Stimulated activated CD8-positive, alpha-beta memory T cell treated with anti-CD3 and anti-CD28 coated beads, Interleukin-15, amount 100 ng/mL, for 24 hours (primary cell): ENCODE data around the gene TIMM23B.
"Not testable (repeated sequence)": the region's sequence is repeated elsewhere in the genome, so short reads cannot be mapped to it uniquely, and the experiment has no call there.

Experiments used
- DNase-seq: peaks from one replicate; pipeline ENCODE4 v3.0.0-alpha.2; 2020; ENCODE audit warnings: low read depth

TIMM23B gene, protein sequence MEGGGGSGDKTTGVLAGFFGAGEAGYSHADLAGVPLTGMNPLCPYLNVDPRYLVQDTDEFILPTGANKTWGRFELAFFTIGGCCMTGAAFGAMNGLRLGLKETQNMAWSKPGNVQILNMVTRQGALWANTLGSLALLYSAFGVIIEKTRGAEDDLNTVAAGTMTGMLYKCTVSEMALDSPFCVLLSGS

DNA sequence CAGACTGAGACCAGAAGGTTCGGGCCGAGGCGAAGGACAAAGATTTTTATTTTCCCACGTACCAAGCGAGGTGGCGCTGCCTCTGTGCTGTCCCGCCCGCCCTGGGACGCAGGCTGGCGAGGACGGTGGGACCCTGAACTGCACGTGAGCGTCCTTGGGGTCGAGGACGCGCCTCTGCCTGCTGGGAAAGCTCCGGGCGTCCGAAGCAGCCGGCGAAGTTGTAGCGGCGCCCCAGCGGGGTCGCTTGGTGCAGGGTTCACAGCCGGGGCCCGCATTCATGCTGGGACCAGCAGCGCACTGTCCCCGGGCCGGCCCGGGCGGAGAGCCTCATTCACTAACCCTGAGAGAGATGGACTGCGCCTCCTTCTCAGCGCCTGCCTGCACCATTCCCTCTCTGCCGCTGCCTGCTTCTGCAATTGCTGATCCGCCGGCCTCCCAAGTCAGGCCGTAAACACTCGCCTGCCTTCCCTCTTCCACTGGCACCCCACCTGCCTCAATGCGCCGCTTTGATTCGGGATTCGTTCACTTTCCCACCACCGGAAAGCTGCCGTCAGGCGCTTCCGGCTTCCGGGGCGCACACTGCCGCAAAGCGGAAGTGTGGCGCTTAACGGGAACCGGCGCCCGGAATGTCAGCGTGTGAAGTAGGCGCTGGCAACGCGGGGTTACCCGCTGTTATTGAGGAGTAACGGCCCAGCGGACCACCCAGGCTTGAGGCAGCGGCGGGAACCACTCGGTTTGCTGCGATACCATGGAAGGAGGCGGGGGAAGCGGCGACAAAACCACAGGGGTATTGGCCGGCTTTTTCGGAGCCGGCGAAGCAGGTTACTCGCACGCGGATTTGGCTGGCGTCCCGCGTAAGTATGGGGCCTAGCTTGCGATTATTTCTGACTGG lies at the start of gene TIMM23B, which contains the start of gene PARG:
TSS of gene TIMM23B (plus strand) at position 607 of the 892 bp plus-strand sequence. CDS start at position 749, 142 bp downstream.
TSS of gene PARG (minus strand) at position 581 of the 892 bp plus-strand sequence. CDS start at position 279, 302 bp downstream.
- DNase-seq = peak; percentile 60

GRCh38 chr10:49899999-49900398 lies 41.9 kb upstream of the TIMM23B start:
- DNase-seq = not testable (repeated sequence)

DNA sequence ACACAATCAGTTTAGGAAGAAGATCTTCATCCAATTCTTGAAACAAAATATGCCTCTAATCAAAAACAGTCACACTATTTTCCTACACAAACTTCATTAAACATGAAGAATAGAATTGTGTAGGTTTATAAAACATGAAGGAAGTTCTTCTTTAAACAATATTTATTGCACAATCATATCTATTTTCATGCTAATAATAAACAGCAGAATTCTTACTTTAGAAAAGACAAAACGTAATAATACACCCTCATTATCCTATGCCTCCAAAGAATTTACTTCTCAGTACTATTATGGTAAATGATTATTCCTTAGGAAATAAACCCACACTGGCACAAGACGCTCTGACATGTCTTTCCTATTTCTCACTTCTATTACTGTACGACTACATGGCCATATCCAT lies 41.4 kb upstream of the TIMM23B start:
- not testable (repeated sequence) for DNase-seq

DNA sequence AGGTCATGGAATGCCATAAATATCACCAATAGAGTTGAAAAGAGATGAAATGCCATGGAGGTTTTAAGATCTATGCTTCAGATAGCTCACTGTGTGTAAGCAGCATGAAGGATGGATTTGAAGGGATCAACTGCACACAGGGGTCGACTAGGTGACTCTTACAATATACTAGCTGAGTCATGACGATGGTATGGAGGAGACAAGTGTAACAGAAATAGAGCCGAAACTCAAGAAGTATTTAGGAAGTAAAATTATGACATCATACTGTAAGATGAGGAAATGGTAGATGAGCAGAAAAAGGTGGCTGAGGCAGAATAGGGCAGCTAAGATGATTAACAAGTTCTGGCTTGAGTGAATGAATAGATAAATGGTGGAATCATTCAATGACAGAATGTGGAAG lies 38.0 kb upstream of the TIMM23B start:
- DNase-seq = not testable (repeated sequence)

DNA sequence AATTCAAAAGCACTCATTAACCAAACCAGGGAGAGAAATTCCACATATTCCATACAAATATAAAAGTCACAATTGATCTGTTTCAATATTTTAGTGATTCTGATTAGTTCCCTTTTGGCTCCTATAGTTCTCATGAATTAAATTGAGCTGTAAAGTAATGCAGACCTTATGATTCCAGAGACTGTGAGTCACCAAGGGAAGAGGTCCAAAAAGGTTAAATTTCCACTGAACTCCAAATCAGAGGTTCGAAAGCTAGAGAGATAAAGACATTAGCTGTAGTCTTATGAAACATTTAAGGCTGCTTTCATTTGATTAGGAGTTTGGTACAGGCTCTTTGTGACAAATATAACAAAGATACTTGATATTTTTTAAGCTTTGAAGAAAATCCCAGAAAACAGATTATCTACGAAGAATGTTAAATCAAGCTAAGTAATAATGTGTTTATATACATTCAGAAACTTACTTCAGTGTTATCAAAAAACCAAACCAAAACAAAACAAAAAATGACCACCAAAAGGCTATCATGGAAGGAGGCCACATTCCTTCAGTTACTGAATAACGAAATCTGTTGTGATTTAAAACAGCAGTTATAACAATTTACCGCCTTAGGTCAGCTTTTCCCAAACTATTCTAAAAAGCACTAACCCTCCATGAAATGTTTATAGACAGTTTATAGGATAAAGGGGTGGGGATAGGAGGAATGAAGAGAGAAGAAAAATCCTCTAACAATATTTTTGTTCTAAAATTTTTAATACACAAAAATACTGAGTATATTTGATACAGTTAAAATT lies 33.4 kb upstream of the TIMM23B start:
- not testable (repeated sequence) for DNase-seq

DNA sequence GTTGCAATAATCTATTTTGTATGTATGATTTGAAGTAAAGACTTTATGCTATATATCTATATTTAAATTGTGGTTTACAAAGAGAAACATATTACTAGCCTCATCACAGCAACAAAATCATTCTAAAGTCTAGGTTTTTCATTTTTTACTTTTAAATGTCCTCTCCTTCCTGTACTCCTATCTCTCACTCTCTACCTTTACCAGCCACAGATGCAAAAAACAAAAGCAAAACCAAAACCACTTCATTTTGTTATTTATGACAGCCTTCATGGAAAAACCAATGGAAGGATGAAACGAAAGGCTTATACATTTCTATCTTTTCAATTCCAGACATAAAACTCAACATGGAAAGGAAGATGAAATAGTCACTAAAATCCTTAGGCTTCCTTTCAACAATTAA lies 31.6 kb upstream of the TIMM23B start:
- DNase-seq = not testable (repeated sequence)

DNA sequence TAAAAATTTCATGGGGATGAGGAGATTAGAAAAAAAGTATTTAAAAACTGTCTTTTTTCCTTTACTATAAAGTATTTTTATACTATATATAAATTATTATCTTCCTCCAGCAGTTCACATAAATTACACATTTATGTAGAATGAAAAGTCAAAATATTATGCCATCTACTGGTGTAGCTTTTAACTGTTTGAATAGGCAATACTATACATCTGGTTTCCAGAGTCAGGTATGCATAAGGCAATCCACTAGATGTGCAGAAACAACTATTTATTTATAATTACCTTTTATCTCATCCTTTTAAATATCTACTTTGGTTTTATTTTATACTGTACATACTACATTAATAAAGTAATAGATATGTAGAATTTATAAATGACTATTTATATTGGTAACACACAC lies 25.4 kb upstream of the TIMM23B start:
- DNase-seq = not testable (repeated sequence)

DNA sequence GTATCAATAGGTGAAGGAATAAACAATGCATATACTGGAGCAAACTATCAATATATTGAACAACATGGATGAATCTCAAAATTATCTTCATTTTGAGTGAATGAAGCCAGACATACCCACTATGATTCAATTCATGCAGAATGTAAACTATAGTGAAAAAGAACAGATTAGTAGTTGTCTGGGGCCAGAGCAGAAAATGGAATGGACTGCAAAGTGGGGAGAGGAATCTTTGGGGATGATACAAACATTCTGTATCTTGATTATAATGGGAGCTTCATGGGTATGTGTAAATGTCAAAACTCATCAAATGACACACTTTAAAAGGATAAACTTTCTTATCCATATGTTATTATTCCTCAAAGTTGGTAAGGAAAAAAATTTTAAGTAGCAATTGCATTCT lies 23.9 kb upstream of the TIMM23B start:
- DNase-seq = not testable (repeated sequence)

DNA sequence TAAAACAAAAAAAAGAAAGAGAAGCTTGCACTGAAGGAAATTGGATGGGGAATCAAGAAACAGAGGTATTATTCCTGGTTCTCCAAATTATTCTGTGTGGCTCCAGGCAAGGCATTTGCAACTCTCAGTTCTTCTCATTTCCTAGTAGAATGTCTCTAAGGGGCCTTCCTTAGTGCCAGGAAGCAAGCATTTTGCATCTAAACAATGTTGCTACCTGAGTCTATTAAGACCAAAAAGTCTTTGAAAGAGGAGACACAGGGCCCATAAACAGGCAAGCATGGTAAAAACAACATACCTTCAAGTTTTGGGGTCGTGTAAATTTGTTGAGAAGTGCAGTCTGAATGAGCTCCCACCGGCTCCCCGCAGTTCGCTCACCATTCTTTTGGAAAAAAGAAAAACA lies 19.8 kb upstream of the TIMM23B start:
- DNase-seq = not testable (repeated sequence)

DNA sequence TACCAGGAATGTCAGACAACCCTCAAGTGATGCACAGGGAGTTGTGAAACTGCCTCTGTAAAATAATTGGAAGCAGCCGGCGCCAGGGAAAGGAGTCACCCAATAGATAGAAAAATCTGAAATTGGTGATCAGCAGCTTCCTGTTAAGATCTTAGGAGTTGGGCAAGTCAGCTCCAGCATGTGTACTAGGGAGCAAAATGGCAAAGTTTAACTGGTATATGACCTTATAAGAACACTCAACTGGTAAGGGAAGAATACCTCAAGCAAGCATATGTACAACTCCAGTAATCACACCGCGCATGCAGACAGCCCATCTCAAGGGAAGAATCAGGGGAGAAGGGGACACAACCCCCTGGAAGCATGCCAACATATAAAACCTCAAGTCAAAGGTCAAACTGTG lies 18.3 kb upstream of the TIMM23B start:
- DNase-seq = not testable (repeated sequence)

DNA sequence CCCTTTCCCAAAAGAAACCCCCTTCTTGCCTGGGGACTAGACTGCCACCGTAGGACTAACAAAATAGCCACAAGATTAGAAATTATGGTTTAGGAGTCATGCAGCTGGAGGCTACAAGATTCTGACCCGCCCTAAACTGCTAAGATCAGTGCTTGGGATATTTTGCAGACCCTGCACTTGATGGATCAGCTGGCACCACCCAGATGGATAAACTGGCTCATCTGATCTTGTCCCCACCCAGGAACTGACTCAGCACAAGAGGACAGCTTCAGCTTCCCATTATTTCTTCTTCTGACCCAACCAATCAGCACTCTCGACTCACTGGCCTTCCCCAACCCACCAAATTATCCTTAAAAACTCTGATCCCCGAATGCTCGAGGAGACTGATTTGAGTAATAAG lies 10.6 kb upstream of the TIMM23B start:
- not testable (repeated sequence) for DNase-seq

DNA sequence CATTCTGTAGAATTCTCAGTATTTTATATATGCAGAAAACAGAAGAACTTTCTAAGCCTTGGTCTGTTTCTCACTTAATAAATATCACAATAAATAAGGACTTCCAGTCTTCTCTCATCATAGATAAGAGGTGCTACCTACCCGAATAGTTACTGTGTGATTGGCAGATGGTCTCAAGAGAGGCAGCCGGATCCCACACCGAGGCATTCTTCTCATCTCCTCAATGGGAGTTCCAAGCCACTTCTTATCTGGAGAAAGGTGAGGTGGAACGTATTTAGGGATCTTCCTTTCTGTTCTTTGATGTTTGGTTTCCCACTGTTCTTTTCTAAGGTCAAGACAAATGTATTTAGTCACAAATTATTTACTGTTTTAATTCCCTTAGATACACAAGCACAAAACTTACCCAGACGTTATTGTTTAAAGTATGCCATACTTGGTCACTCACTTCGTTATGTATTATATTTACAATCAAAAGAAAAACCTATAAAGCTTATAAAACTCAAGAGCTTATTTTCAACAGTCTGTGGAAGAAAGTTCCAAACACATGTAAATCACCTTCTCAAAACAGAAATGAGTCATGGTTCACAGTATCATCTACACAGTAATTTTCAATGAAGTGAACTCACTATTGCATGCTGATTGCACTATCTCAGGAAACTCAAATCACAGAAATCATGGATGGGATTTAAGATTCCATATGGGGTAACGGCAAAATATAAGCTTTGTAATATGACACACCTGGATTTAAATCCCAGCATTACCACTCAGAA lies 9.7 kb upstream of the TIMM23B start:
- DNase-seq = not testable (repeated sequence)

DNA sequence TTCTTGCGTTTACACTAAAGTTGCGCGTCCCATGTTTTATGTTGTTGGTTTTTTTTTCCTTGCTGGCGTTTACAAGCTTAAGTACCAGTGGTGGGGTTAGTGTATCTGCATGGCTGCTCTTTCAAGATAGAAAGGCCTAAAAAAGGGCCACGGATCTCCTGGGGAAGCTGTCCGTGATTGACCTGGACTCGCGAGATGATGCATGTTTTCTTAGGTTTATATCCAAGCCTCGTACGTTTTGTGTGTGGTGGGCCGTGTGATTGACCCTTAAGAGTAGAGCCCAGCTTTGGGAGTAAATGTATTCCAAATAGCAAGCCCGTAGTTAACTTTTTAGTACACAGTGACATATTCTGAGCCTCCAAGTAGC lies 469 bp downstream of the TIMM23B start:
- not testable (repeated sequence) for DNase-seq

DNA sequence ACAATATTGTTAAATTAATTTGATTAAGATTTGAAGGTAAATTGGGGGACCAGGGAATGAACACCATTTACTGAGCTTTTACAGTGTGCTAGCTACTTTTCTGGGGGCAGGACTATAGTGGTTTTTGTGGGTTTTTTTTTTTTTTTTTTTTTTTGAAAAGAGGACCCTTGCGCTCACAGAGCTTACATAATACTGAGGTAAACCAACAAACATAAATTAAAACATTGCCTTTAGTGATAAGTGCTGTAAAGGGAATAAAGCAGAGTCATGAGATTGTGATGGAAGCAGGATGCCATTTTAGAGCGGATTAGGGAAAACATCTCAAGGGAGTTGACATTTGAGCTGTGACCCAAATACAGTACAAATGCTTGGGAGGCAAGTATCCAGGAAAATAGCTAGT lies 1.8 kb downstream of the TIMM23B start:
- not testable (repeated sequence) for DNase-seq

- DNase-seq = not testable (repeated sequence)
Measured at GRCh38 chr10:49948142-49948541, 6.3 kb downstream of the TIMM23B start.

DNA sequence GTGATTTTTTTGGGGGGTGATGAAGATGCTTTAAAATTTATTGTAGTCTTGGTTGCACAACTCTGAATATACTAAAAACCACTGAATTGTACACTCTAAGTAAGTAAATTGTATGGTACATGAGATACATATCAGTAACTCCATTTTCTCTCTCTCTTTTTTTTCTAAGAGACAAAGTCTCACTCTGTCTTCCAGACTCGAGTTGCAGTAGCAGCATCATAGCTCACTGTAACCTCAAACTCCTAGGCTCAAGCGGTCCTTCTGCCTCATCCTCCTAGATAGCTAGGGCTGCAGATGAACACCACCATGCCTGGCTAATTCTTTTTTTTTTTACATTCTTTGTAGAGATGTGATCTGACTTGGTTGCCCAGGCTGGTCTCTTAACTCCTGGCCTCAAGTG lies 6.9 kb downstream of the TIMM23B start:
- not testable (repeated sequence) for DNase-seq

DNA sequence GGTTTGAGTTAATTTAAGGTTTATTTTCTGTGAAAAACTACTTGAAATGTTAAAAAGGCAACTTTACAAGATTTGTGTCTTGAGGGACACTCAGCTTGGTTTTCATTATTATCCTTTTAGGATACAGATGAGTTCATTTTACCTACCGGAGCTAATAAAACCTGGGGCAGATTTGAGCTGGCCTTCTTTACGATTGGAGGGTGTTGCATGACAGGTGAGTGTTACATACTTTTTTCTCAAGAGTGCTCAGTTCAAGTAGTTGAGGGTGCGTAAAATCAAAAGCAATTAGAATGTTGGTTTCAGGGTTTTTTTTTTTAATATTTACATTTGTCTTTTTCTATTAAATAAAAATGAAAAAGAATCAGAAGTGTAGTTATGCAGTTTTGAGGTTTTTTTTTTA lies 10.2 kb downstream of the TIMM23B start:
- not testable (repeated sequence) for DNase-seq

GRCh38 chr10:49953122-49953521 lies 11.3 kb downstream of the TIMM23B start:
- DNase-seq = not testable (repeated sequence)

GRCh38 chr10:49970331-49970857 lies 28.5 kb downstream of the TIMM23B start:
- not testable (repeated sequence) for DNase-seq

DNA sequence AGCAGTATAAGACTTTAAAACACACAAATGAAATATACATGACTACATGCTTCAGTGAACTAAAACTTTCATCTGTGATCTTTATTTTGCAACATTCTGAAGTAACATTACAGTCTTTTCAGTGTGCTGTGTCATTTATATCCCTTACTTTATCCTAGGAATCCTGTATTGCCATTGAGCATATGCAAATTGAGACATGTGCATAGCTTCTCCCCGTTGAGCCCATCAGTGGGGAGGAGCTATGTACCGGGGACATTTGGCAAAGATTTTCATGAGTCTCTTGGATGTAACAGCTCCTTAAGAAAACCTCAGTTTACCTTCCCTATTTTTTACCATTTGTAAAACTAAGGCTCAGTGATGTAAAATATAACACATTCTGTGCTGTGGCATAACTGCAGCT lies 29.6 kb downstream of the TIMM23B start:
- DNase-seq = not testable (repeated sequence)

- DNase-seq = not testable (repeated sequence)
Measured at GRCh38 chr10:49972094-49972493, 30.2 kb downstream of the TIMM23B start.
